SJSA1 (cell line): Measurements from ENCODE around the gene DOCK9. TPM values are rescaled to one million over a fixed set of nuclear protein-coding genes. Genes with fewer than 3 reads are reported as not detected.

ENCODE experiments used
- DNase-seq, 2 experiments: peaks; one replicate each; pipeline ENCODE4 v3.0.0-alpha.2; 2015 to 2020; ENCODE audit warnings: low spot score in 2 of 2, low read depth in 1 of 2
- H3K27ac ChIP-seq: fragments of 250-450 bp; sonication (Bioruptor Pico); 2 replicates; pipeline ENCODE4 v1.5.1; 2020; ENCODE audit warnings: mild to moderate bottlenecking, moderate library complexity
- H3K27me3 ChIP-seq: fragments of 250-450 bp; sonication (Bioruptor Pico); replicated peaks from 2 replicates; pipeline ENCODE4 v1.5.1; 2020; ENCODE audit warnings: mild to moderate bottlenecking, moderate library complexity
- H3K36me3 ChIP-seq: fragments of 250-450 bp; sonication (Bioruptor Pico); 2 replicates; pipeline ENCODE4 v1.5.1; 2020; ENCODE audit warnings: mild to moderate bottlenecking
- H3K4me1 ChIP-seq: fragments of 250-450 bp; sonication (Bioruptor Pico); replicated peaks from 2 replicates; pipeline ENCODE4 v1.6.1; 2021; ENCODE audit warnings: mild to moderate bottlenecking
- H3K4me3 ChIP-seq: fragments of 250-450 bp; sonication (Bioruptor Pico); 2 replicates; pipeline ENCODE4 v1.5.1; 2020; ENCODE audit warnings: mild to moderate bottlenecking
- H3K9me3 ChIP-seq: fragments of 250-450 bp; sonication (Bioruptor Pico); replicated peaks from 2 replicates; pipeline ENCODE4 v1.5.1; 2020; ENCODE audit warnings: mild to moderate bottlenecking
- total RNA-seq: library from RNA; depleted of rRNA; stranded (reverse); fragments of >200 nt; shearing (Covaris generic); gene quantifications from 2 replicates; pipeline ENCODE4 v1.2.3, GENCODE V29; 2014

DOCK9 gene
- total RNA-seq, 1 experiment from 2014 or later = 122 TPM

DNA sequence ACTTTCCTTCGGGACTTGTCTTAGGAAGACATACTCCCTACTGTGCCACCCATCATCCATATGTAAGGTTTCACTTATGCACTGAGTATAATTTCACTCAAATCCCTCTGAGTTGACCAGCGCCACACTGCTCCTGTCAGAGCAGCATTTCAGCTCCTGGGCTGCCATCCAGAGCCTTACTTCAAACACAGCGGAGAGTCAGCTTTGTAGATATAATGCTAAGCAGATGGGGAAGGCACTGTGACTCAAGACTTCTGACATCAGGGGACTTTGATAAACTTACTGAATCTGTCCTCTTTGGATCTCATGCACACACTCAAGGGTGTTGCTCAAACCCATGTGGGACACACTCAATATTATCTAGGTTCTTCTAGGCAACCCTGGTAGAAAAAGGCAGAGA is 34.9 kb downstream of the DOCK9 start:
- peak in 1 of 2 experiments; percentile 62 for DNase-seq
- Histone ChIP-seq H3K27ac (no peak overlapping the region), H3K27me3 (no peaks in the 10 kb centered on the region), H3K4me3 (no peak overlapping the region), H3K4me1 (no peaks in the 10 kb centered on the region), H3K9me3 (peaks cover 3% of the 10 kb centered on the region; the same call in 1 of the 2 replicates), H3K36me3 (no peaks in the 10 kb centered on the region)

DNA sequence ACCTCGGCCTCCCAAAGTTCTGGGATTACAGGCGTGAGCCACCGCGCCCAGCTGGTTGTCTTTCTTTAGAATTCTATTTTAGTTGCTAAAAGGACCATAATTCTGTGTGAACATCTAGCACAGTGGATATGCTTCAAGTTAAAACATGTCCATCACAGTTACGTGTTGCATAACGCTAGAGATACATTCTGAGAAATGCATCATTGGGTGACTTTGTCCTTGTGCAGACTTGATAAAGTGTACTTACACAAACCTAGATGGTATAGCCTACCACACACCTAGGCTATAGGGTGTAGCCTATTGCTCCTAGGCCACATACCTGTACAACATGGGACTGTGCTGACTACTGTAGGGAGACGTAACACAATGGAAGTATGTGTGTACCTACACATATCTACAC is 35.4 kb downstream of the DOCK9 start:
- Histone ChIP-seq H3K4me3 (no peak overlapping the region), H3K36me3 (no peaks in the 10 kb centered on the region), H3K27me3 (no peaks in the 10 kb centered on the region), H3K27ac (no peak overlapping the region), H3K9me3 (peaks cover 3% of the 10 kb centered on the region; the same call in 1 of the 2 replicates), H3K4me1 (no peaks in the 10 kb centered on the region)
- no peak for DNase-seq

DNA sequence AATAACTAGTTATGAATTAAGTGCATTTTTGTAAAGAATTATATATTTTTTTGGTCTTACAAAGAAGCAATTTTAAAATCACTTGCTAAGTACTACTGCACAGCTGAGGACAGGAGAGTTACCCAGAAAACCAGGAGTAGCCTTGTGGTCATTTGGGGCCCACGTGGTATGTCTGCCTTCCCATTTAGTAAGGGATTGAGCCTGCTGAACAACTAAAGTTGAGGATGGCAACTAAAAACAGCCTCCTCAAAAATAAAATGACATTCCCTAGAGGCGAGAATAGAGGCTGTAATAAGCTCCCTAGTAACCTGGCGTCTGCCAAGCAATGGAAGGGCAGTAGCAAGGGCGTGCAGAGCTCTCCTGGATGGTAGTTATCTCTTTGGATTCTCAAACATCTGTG is 36.3 kb downstream of the DOCK9 start:
- Histone ChIP-seq H3K4me3 (no peak overlapping the region), H3K4me1 (no peaks in the 10 kb centered on the region), H3K9me3 (peaks cover 3% of the 10 kb centered on the region; the same call in 1 of the 2 replicates), H3K27me3 (no peaks in the 10 kb centered on the region), H3K27ac (no peak overlapping the region), H3K36me3 (no peaks in the 10 kb centered on the region)
- no peak for DNase-seq

DNA sequence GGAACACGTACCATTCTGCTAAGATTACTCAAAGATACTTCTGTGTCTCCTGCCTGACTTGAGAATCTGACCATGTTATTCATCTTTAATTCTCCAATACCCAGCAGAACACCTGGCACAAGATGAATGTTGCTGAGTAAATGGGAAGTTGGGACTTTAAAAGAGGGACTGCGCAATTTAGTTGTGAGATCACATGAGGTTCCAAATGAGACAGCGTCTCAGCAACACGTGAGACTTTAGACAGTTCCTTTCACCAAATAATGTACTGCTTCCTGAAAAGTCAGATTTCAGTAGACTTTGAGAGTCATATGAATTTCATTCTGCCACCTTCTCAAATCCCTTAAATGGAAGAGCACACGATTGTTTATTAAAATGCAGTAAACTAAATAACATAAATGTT is 36.7 kb downstream of the DOCK9 start:
- H3K27me3 ChIP-seq = no peaks in the 10 kb centered on the region
- no peaks in the 10 kb centered on the region for H3K36me3 ChIP-seq
- H3K9me3 ChIP-seq = peaks cover 3% of the 10 kb centered on the region; the same call in 1 of the 2 replicates
- no peak overlapping the region for H3K27ac ChIP-seq
- no peak overlapping the region for H3K4me3 ChIP-seq
- H3K4me1 ChIP-seq = no peaks in the 10 kb centered on the region
- DNase-seq = no peak

DNA sequence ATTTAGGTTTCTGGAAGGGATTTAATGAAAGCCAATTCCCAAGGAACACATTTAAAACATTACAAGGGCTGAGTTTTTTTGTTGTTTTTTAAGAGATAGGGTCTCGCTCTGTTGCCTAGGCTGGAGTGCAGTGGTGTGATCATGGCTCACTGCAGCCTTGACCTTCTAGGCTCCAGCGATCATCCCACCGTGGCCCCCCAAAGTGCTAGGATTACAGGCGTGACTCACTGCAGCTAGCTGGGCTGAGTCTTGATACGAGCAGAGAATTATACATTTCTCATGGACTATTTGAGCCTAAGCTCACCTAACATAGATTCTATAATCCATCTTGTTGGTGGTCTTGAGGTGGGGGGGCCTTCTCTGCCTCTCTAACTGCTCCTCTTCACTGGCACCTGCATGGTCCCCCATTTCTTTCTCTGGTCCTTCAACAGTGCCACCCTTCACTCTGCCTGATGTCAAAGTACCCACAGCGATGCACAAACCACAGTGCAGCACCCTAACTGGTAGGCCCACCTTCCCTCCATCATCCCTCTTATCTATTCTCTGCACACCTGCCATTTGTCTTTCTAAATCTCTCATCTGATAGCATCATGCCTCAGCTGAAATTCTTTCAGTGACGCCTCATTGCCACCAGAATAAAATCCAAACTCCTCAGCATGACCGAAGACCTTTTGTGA is 37.4 kb downstream of the DOCK9 start:
- Histone ChIP-seq H3K4me3 (no peak overlapping the region), H3K36me3 (no peaks in the 10 kb centered on the region), H3K27ac (no peak overlapping the region), H3K4me1 (no peaks in the 10 kb centered on the region), H3K9me3 (peaks cover 3% of the 10 kb centered on the region; the same call in 1 of the 2 replicates), H3K27me3 (no peaks in the 10 kb centered on the region)
- DNase-seq = peak in 1 of 2 experiments; percentile 62

DNA sequence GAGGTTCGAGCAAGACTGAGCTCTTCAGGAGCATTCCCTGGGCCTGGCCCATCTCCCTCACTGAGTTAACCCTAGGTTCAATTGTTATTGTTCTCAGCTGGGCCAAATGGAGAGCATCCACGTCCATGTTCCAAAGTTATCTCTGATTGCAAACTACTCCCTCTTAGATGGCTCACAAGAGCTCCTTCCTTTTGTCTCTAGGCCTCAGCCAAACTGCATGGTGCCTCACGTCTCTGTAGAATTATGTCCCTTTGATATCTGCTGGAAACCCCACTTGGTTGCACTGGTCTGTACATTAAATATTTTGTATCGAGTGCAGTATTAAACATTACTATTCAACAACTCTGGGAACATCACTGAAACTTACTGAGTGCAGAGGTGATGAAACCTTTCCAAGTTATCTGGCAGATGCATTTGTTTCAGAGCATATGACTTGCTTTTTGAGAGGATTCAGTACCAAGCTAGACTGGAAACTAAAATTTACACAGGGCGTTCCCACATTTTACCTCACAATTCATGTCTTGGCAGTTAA is 38.1 kb downstream of the DOCK9 start:
- H3K4me3 ChIP-seq = no peak overlapping the region
- peaks cover 3% of the 10 kb centered on the region for H3K9me3 ChIP-seq
- no peaks in the 10 kb centered on the region for H3K4me1 ChIP-seq
- H3K27ac ChIP-seq = no peak overlapping the region
- no peaks in the 10 kb centered on the region for H3K27me3 ChIP-seq
- DNase-seq = peak in 1 of 2 experiments; percentile 70
- no peaks in the 10 kb centered on the region for H3K36me3 ChIP-seq

DNA sequence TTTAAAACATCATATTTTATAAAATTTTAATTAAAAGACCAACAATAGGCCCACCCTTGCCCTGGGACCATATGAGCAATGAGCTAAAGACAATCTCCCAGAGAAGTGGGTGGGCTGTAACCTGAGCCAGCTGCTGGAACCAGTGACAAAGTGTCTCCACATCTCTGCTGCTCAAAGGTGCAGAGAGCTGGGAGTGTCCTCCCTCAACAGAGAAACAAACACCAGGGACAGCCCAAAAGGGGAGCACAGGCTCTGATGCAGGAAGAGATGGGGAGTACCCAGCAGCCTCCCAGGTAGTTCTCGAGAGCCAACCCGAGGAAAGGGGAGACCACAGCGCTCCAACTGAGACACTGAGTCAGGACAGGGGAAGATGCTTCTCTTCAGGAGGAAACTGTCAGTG is 39.1 kb downstream of the DOCK9 start:
- H3K36me3 ChIP-seq = no peaks in the 10 kb centered on the region
- H3K4me3 ChIP-seq = no peak overlapping the region
- H3K4me1 ChIP-seq = no peaks in the 10 kb centered on the region
- peak in 1 of 2 experiments; percentile 63 for DNase-seq
- peaks cover 12% of the 10 kb centered on the region for H3K9me3 ChIP-seq
- H3K27ac ChIP-seq = no peak overlapping the region
- H3K27me3 ChIP-seq = no peaks in the 10 kb centered on the region

DNA sequence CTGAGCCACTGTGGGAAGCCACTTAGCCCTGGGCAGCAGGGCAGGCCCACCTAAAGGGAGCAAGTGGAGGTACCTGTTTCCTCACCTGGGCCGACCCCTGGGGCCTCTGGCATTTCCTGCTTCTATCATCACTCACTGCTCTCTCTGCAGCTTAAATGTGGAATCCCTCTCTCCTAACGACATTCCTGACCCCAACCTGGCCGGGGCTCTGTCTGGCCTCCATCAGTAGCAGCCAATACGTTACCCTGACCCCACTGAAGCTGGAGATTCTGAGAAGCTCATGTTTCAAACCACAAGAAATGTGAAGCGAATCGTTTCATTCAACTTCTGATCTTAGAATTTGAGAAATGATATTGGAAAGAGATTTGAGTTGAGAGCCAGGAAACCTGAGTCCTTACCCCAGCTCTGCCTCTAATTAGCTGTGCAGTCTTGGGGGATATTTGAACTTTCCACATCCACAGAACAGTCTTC is 39.9 kb downstream of the DOCK9 start:
- Histone ChIP-seq H3K27ac (no peak overlapping the region), H3K36me3 (no peaks in the 10 kb centered on the region)

DNA sequence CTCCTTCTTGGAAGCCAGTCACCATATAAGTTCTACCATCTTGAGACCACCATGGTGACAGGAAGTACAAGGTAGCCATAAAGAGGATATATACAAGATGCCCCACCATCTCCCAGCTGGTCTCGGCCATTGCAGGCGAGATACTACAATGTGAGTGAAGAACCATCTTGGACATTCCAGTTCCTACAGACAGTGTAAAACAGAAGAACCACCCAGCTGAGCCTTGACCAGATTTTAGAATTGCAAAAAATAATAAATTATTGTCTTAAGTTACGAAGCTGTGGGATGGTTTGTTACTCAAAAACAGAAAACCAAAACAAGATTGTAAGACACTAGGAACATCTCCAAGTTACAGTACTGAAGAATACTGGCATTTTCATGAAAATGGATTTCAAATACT is 43.6 kb downstream of the DOCK9 start:
- DNase-seq = no peak
- H3K4me3 ChIP-seq = no peak overlapping the region
- no peaks in the 10 kb centered on the region for H3K4me1 ChIP-seq
- H3K27me3 ChIP-seq = no peaks in the 10 kb centered on the region
- H3K9me3 ChIP-seq = peaks cover 12% of the 10 kb centered on the region
- no peaks in the 10 kb centered on the region for H3K36me3 ChIP-seq
- H3K27ac ChIP-seq = no peak overlapping the region

More for the DNA sequence above, 39.9 kb downstream of the DOCK9 start:
- Histone ChIP-seq H3K9me3 (peaks cover 15% of the 10 kb centered on the region), H3K4me3 (no peak overlapping the region), H3K4me1 (no peaks in the 10 kb centered on the region), H3K27me3 (no peaks in the 10 kb centered on the region)
- peak in 1 of 2 experiments; percentile 66 for DNase-seq

DNA sequence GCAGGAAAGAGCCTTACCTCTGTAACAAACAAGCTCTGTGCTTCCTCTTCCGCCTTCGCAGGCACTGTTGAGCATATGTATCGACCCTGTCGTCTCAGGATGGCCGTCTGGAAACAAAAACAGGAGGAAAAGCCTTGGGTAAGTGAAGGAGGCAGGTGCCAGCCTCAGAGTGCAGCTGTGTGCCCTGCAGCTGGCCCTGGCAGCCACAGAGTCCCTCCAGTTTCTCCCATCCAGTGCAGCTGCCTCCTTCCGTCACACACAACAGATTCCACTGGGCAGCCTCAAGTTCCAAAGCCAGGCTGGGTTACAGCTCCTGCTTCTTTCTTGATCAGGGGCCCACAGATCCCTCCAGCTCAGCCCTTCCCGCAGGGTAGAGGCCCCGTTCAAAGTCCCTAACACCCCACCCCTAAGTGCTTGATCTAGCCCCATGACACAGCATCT is 47.7 kb downstream of the DOCK9 start:
- Histone ChIP-seq H3K27me3 (no peaks in the 10 kb centered on the region), H3K27ac (no peak overlapping the region), H3K4me3 (no peak overlapping the region), H3K36me3 (no peaks in the 10 kb centered on the region), H3K9me3 (peaks cover 12% of the 10 kb centered on the region), H3K4me1 (no peaks in the 10 kb centered on the region)
- peak in 1 of 2 experiments; percentile 62 for DNase-seq

DNA sequence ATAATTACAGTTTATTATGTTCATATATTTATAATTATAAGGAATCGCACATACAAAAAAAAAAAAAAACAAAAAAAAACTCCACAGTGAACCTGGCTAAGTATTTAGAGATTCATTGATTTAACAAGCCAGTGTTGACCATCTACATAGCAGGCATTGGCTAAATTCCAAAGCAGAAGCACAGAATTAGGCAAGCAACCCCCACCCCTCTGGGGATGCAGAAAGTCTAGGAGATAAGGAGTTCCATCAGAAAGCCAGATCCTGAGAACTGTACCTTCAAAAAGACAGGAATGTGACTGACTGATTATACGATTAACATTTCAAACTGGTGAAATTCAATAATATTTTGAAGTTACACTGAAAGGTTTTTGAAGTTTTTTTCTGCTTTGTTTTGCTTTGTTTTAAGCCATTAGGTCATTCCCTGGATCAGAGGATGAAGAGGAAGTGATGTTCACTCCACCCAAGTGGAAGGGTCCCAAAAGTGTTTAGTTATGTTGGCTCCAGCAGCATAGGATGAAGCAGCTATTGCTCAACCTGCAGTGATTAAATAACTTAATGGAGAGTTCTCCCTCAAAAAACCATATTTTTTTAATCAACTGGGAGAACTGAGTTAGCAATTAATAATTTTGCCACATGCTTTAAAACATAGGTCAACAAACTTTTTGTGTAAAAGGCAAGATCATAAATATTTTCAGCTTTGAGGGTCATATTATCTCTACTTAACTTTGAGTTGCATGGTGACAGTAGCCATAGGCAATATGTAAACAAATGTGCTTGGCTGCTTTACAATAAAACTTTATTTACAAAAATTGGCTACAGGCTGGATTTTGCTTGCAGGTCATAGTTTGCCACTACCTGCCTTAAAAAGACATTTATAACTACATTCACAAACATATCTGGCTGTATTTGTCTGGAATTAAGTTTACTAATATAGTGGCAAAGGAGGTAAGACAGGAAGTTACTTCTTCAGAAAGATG is 49.6 kb downstream of the DOCK9 start:
- Histone ChIP-seq H3K4me1 (peaks cover 10% of the 10 kb centered on the region), H3K9me3 (no peaks in the 10 kb centered on the region; the same call in 1 of the 2 replicates), H3K4me3 (no peak overlapping the region), H3K27ac (no peak overlapping the region), H3K36me3 (no peaks in the 10 kb centered on the region; the same call in 1 of the 2 replicates), H3K27me3 (no peaks in the 10 kb centered on the region)
- no peak for DNase-seq

DNA sequence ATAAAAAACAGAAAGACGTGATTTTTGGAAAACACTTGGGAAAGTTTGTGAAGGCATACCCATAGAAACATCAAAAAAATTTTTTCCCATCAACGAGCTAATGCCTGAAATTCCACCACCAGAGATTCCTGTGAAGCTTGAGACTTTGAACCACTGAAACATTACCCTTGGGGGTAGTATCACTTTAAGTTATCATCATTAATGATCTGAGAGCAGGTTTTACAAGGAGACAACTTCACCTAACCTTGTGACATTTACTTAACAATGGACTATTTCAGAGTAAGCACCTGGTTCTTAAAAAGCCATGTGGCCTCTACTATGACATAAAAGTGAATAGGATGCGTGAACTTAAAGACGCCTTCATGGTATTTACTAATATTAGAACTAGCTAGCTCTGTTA is 51.9 kb downstream of the DOCK9 start:
- Histone ChIP-seq H3K36me3 (peaks cover 9% of the 10 kb centered on the region), H3K27me3 (no peaks in the 10 kb centered on the region), H3K4me1 (peaks cover 10% of the 10 kb centered on the region), H3K4me3 (no peak overlapping the region), H3K27ac (no peak overlapping the region), H3K9me3 (no peaks in the 10 kb centered on the region)
- no peak for DNase-seq

DNA sequence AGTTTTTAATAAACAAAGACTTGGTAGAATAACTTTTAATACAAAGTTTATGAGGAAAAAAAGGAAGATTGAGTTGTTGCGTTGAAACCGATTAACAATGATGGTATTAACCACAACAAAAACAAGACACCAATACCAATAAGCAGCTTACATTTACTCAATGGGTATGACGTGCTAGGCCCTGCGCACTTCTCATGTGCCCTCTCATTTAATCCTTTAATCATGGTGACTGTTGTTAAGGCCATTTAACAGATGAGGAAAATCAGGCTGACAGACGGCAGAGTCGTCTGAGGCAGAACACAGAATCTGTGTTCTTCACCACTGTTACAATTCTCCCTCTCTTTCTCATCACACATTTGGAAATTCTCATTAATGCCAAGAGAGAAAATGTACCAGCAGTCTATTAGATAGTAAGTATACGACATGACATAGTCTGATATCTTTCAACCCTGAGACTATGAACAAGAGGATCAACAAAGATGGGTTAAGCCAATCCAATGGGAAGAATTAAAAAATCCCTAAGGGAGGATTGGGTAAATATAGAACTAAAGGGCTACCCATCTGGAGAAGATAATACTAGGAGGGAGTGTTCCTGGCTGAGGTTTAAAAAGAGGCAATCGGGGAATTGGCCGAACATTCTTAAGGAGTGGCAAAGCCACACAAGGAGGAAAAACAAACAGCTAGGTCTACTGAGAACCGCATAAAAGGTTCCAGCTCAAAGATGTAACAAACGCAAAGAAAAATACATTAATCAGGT is 54.0 kb downstream of the DOCK9 start:
- no peak for DNase-seq
- Histone ChIP-seq H3K4me3 (no peak overlapping the region), H3K27me3 (no peaks in the 10 kb centered on the region), H3K9me3 (no peaks in the 10 kb centered on the region), H3K4me1 (peaks cover 10% of the 10 kb centered on the region), H3K36me3 (peaks cover 14% of the 10 kb centered on the region), H3K27ac (no peak overlapping the region)
